ENCODE measurements around the gene VTN.

The VTN gene

GRCh38 chr17:28372945-28373274 is 2.8 kb upstream of the VTN start:
- H3K36me3 ChIP-seq (ENCODE audit: control insufficient read depth, insufficient read depth, low read length): no peaks in the 10 kb centered on the region
- H3K4me3 ChIP-seq (ENCODE audit: low read length): no peak overlapping the region
- H3K4me1 ChIP-seq (ENCODE audit: control insufficient read depth, insufficient read depth, low read length): peaks cover 11% of the 10 kb centered on the region
- H3K9ac ChIP-seq (ENCODE audit: low read length): no peak overlapping the region
- H3K9me3 ChIP-seq (ENCODE audit: control insufficient read depth, low read length): no peaks in the 10 kb centered on the region
- H3K27me3 ChIP-seq (ENCODE audit: control insufficient read depth, insufficient read depth, low read length): peaks cover 26% of the 10 kb centered on the region

GRCh38 chr17:28372203-28372944 is 2.3 kb upstream of the VTN start:
- peaks cover 11% of the 10 kb centered on the region for H3K4me1 ChIP-seq (ENCODE audit: control insufficient read depth, insufficient read depth, low read length)
- H3K9me3 ChIP-seq (ENCODE audit: control insufficient read depth, low read length): no peaks in the 10 kb centered on the region
- H3K36me3 ChIP-seq (ENCODE audit: control insufficient read depth, insufficient read depth, low read length): no peaks in the 10 kb centered on the region
- H3K9ac ChIP-seq (ENCODE audit: low read length): peak overlapping the region; percentile 55
- H3K27me3 ChIP-seq (ENCODE audit: control insufficient read depth, insufficient read depth, low read length): peaks cover 26% of the 10 kb centered on the region
- no peak overlapping the region for H3K4me3 ChIP-seq (ENCODE audit: low read length)

GRCh38 chr17:28371245-28372202 is 1.4 kb upstream of the VTN start, which contains the start of gene SARM1:
Gene SARM1 (plus strand): TSS chr17:28371694. CDS start chr17:28372033, 339 bp downstream.
- peaks cover 26% of the 10 kb centered on the region for H3K27me3 ChIP-seq (ENCODE audit: control insufficient read depth, insufficient read depth, low read length)
- H3K36me3 ChIP-seq (ENCODE audit: control insufficient read depth, insufficient read depth, low read length): no peaks in the 10 kb centered on the region
- H3K9me3 ChIP-seq (ENCODE audit: control insufficient read depth, low read length): no peaks in the 10 kb centered on the region
- no peak within 1 kb of the TSS for H3K4me3 ChIP-seq (ENCODE audit: low read length)
- peak within 1 kb of the TSS; percentile 55 for H3K9ac ChIP-seq (ENCODE audit: low read length)
- peaks cover 11% of the 10 kb centered on the region for H3K4me1 ChIP-seq (ENCODE audit: control insufficient read depth, insufficient read depth, low read length)

- no peak overlapping the region for H3K9ac ChIP-seq (ENCODE audit: low read length)
- H3K4me3 ChIP-seq (ENCODE audit: low read length): no peak overlapping the region
- H3K9me3 ChIP-seq (ENCODE audit: control insufficient read depth, low read length): no peaks in the 10 kb centered on the region
- peaks cover 11% of the 10 kb centered on the region for H3K4me1 ChIP-seq (ENCODE audit: control insufficient read depth, insufficient read depth, low read length)
- H3K36me3 ChIP-seq (ENCODE audit: control insufficient read depth, insufficient read depth, low read length): no peaks in the 10 kb centered on the region
- H3K27me3 ChIP-seq (ENCODE audit: control insufficient read depth, insufficient read depth, low read length): peaks cover 26% of the 10 kb centered on the region
These were observed 617 bp upstream of the VTN start for GRCh38 chr17:28370744-28371103.

- H3K9ac ChIP-seq (ENCODE audit: low read length): no peak overlapping the region
- no peak overlapping the region for H3K4me3 ChIP-seq (ENCODE audit: low read length)
- H3K36me3 ChIP-seq (ENCODE audit: control insufficient read depth, insufficient read depth, low read length): no peaks in the 10 kb centered on the region
- H3K4me1 ChIP-seq (ENCODE audit: control insufficient read depth, insufficient read depth, low read length): peaks cover 11% of the 10 kb centered on the region
- peaks cover 22% of the 10 kb centered on the region for H3K27me3 ChIP-seq (ENCODE audit: control insufficient read depth, insufficient read depth, low read length)
- no peaks in the 10 kb centered on the region for H3K9me3 ChIP-seq (ENCODE audit: control insufficient read depth, low read length)
These were observed 448 bp downstream of the VTN start for GRCh38 chr17:28369684-28370034.

GRCh38 chr17:28368915-28369683 is 1.0 kb downstream of the VTN start:
- Histone ChIP-seq H3K9me3 (ENCODE audit: control insufficient read depth, low read length) (no peaks in the 10 kb centered on the region), H3K4me1 (ENCODE audit: control insufficient read depth, insufficient read depth, low read length) (peaks cover 11% of the 10 kb centered on the region), H3K4me3 (ENCODE audit: low read length) (no peak overlapping the region), H3K9ac (ENCODE audit: low read length) (no peak overlapping the region), H3K36me3 (ENCODE audit: control insufficient read depth, insufficient read depth, low read length) (no peaks in the 10 kb centered on the region), H3K27me3 (ENCODE audit: control insufficient read depth, insufficient read depth, low read length) (peaks cover 22% of the 10 kb centered on the region)

- H3K4me1 ChIP-seq (ENCODE audit: control insufficient read depth, insufficient read depth, low read length): peaks cover 11% of the 10 kb centered on the region
- H3K9ac ChIP-seq (ENCODE audit: low read length): no peak overlapping the region
- H3K36me3 ChIP-seq (ENCODE audit: control insufficient read depth, insufficient read depth, low read length): no peaks in the 10 kb centered on the region
- H3K4me3 ChIP-seq (ENCODE audit: low read length): no peak overlapping the region
- peaks cover 19% of the 10 kb centered on the region for H3K27me3 ChIP-seq (ENCODE audit: control insufficient read depth, insufficient read depth, low read length)
- no peaks in the 10 kb centered on the region for H3K9me3 ChIP-seq (ENCODE audit: control insufficient read depth, low read length)
These were observed 1.7 kb downstream of the VTN start for GRCh38 chr17:28368306-28368831.

- Histone ChIP-seq H3K4me1 (ENCODE audit: control insufficient read depth, insufficient read depth, low read length) (peaks cover 8% of the 10 kb centered on the region), H3K9ac (ENCODE audit: low read length) (no peak overlapping the region), H3K36me3 (ENCODE audit: control insufficient read depth, insufficient read depth, low read length) (no peaks in the 10 kb centered on the region), H3K27me3 (ENCODE audit: control insufficient read depth, insufficient read depth, low read length) (peaks cover 13% of the 10 kb centered on the region), H3K9me3 (ENCODE audit: control insufficient read depth, low read length) (no peaks in the 10 kb centered on the region), H3K4me3 (ENCODE audit: low read length) (no peak overlapping the region)
These were observed 2.3 kb downstream of the VTN start for GRCh38 chr17:28367641-28368305.

GRCh38 chr17:28366605-28367004 is 3.5 kb downstream of the VTN start:
- peaks cover 1% of the 10 kb centered on the region for H3K4me1 ChIP-seq (ENCODE audit: control insufficient read depth, insufficient read depth, low read length)
- no peak overlapping the region for H3K9ac ChIP-seq (ENCODE audit: low read length)
- H3K27me3 ChIP-seq (ENCODE audit: control insufficient read depth, insufficient read depth, low read length): peaks cover 1% of the 10 kb centered on the region
- no peak overlapping the region for H3K4me3 ChIP-seq (ENCODE audit: low read length)
- no peaks in the 10 kb centered on the region for H3K9me3 ChIP-seq (ENCODE audit: control insufficient read depth, low read length)
- no peaks in the 10 kb centered on the region for H3K36me3 ChIP-seq (ENCODE audit: control insufficient read depth, insufficient read depth, low read length)

- Histone ChIP-seq H3K36me3 (ENCODE audit: control insufficient read depth, insufficient read depth, low read length) (peaks cover 6% of the 10 kb centered on the region), H3K9ac (ENCODE audit: low read length) (no peak overlapping the region), H3K27me3 (ENCODE audit: control insufficient read depth, insufficient read depth, low read length) (no peaks in the 10 kb centered on the region), H3K4me1 (ENCODE audit: control insufficient read depth, insufficient read depth, low read length) (no peaks in the 10 kb centered on the region), H3K4me3 (ENCODE audit: low read length) (no peak overlapping the region), H3K9me3 (ENCODE audit: control insufficient read depth, low read length) (no peaks in the 10 kb centered on the region)
These were observed 4.6 kb downstream of the VTN start for GRCh38 chr17:28365487-28365886.

- Histone ChIP-seq H3K4me3 (ENCODE audit: low read length) (no peak within 1 kb of the TSS), H3K36me3 (ENCODE audit: control insufficient read depth, insufficient read depth, low read length) (peaks cover 6% of the 10 kb centered on the region), H3K27me3 (ENCODE audit: control insufficient read depth, insufficient read depth, low read length) (no peaks in the 10 kb centered on the region), H3K4me1 (ENCODE audit: control insufficient read depth, insufficient read depth, low read length) (no peaks in the 10 kb centered on the region), H3K9me3 (ENCODE audit: control insufficient read depth, low read length) (no peaks in the 10 kb centered on the region), H3K9ac (ENCODE audit: low read length) (no peak within 1 kb of the TSS)
These were observed 5.3 kb downstream of the VTN start, which contains the start of gene SEBOX for GRCh38 chr17:28364665-28365363. Gene SEBOX (minus strand): TSS chr17:28365199. CDS start chr17:28365151, 48 bp downstream.
